ENCODE measurements around the gene LENG8. TPM values are rescaled to one million over a fixed set of nuclear protein-coding genes. Genes with fewer than 3 reads are reported as not detected.

LENG8 gene
- 100 to 1,000 TPM; 471 to 480 TPM for total RNA-seq
- total RNA-seq: 225 to 390 reads per million in 2 donors

- Mint-ChIP-seq H3K27me3 (no peaks in the 10 kb centered on the region), H3K4me3 (peak within 1 kb of the TSS; percentile 100), H3K27ac (peak within 1 kb of the TSS; percentile 100), H3K36me3 (ENCODE audit: low read depth) (peaks cover 11% of the 10 kb centered on the region), H3K4me1 (peaks cover 37% of the 10 kb centered on the region)
- ATAC-seq (peak; percentile 93), DNase-seq (peak; percentile 94 to 96 (median 96))
- H3K9me3 ChIP-seq (ENCODE audit: control insufficient read depth, low read length, poor library complexity, severe bottlenecking): no peaks in the 10 kb centered on the region
Measured at GRCh38 chr19:54448774-54449700, at the start of gene LENG8. LENG8 (plus strand) TSS chr19:54449199; CDS start chr19:54451345, 2,146 bp downstream.

- no peaks in the 10 kb centered on the region for H3K36me3 Mint-ChIP-seq (ENCODE audit: low read depth)
- no peak for ATAC-seq
- no peak overlapping the region for H3K27ac Mint-ChIP-seq
- no peak overlapping the region for H3K4me3 Mint-ChIP-seq
- peaks cover 26% of the 10 kb centered on the region for H3K27me3 Mint-ChIP-seq
- no peak for DNase-seq
- peaks cover 2% of the 10 kb centered on the region for H3K4me1 Mint-ChIP-seq
- H3K9me3 ChIP-seq (ENCODE audit: control insufficient read depth, low read length, poor library complexity, severe bottlenecking): no peaks in the 10 kb centered on the region
Measured at GRCh38 chr19:54400913-54401312, 48.1 kb upstream of the LENG8 start.

- no peak overlapping the region for H3K27ac Mint-ChIP-seq
- H3K36me3 Mint-ChIP-seq (ENCODE audit: low read depth): no peaks in the 10 kb centered on the region
- no peaks in the 10 kb centered on the region for H3K9me3 ChIP-seq (ENCODE audit: control insufficient read depth, low read length, poor library complexity, severe bottlenecking)
- ATAC-seq: no peak
- H3K4me1 Mint-ChIP-seq: peaks cover 2% of the 10 kb centered on the region
- peaks cover 21% of the 10 kb centered on the region for H3K27me3 Mint-ChIP-seq
- no peak for DNase-seq
- no peak overlapping the region for H3K4me3 Mint-ChIP-seq
Measured at GRCh38 chr19:54403054-54403453, 45.9 kb upstream of the LENG8 start.

GRCh38 chr19:54405628-54406027, 43.4 kb upstream of the LENG8 start:
- no peak overlapping the region for H3K27ac Mint-ChIP-seq
- no peaks in the 10 kb centered on the region for H3K36me3 Mint-ChIP-seq (ENCODE audit: low read depth)
- peaks cover 5% of the 10 kb centered on the region for H3K4me1 Mint-ChIP-seq
- no peak for DNase-seq
- no peak for ATAC-seq
- peaks cover 8% of the 10 kb centered on the region for H3K27me3 Mint-ChIP-seq
- no peak overlapping the region for H3K4me3 Mint-ChIP-seq
- no peaks in the 10 kb centered on the region for H3K9me3 ChIP-seq (ENCODE audit: control insufficient read depth, low read length, poor library complexity, severe bottlenecking)

- no peak for DNase-seq
- Mint-ChIP-seq H3K36me3 (ENCODE audit: low read depth) (no peaks in the 10 kb centered on the region), H3K27me3 (peaks cover 8% of the 10 kb centered on the region), H3K27ac (no peak overlapping the region), H3K4me1 (peaks cover 7% of the 10 kb centered on the region), H3K4me3 (no peak overlapping the region)
- ATAC-seq: no peak
- no peaks in the 10 kb centered on the region for H3K9me3 ChIP-seq (ENCODE audit: control insufficient read depth, low read length, poor library complexity, severe bottlenecking)
Measured at GRCh38 chr19:54407780-54408179, 41.2 kb upstream of the LENG8 start.

- H3K9me3 ChIP-seq (ENCODE audit: control insufficient read depth, low read length, poor library complexity, severe bottlenecking): no peaks in the 10 kb centered on the region
- Mint-ChIP-seq H3K4me1 (peaks cover 5% of the 10 kb centered on the region), H3K36me3 (ENCODE audit: low read depth) (no peaks in the 10 kb centered on the region), H3K27ac (no peak overlapping the region), H3K4me3 (peak overlapping the region; percentile 2), H3K27me3 (peaks cover 3% of the 10 kb centered on the region)
- ATAC-seq (no peak), DNase-seq (no peak)
Measured at GRCh38 chr19:54408456-54409026, 40.5 kb upstream of the LENG8 start.

- peaks cover 6% of the 10 kb centered on the region for H3K4me1 Mint-ChIP-seq
- no peaks in the 10 kb centered on the region for H3K9me3 ChIP-seq (ENCODE audit: control insufficient read depth, low read length, poor library complexity, severe bottlenecking)
- H3K27ac Mint-ChIP-seq: no peak overlapping the region
- peaks cover 12% of the 10 kb centered on the region for H3K27me3 Mint-ChIP-seq
- H3K4me3 Mint-ChIP-seq: no peak overlapping the region
- no peak for DNase-seq
- ATAC-seq: no peak
- H3K36me3 Mint-ChIP-seq (ENCODE audit: low read depth): peaks cover 2% of the 10 kb centered on the region
Measured at GRCh38 chr19:54411033-54411432, 38.0 kb upstream of the LENG8 start.

- Mint-ChIP-seq H3K27ac (no peak overlapping the region), H3K4me1 (peaks cover 15% of the 10 kb centered on the region), H3K4me3 (no peak overlapping the region), H3K36me3 (ENCODE audit: low read depth) (peaks cover 8% of the 10 kb centered on the region), H3K27me3 (peaks cover 24% of the 10 kb centered on the region)
- no peak for ATAC-seq
- no peak for DNase-seq
- H3K9me3 ChIP-seq (ENCODE audit: control insufficient read depth, low read length, poor library complexity, severe bottlenecking): no peaks in the 10 kb centered on the region
Measured at GRCh38 chr19:54412877-54413276, 36.1 kb upstream of the LENG8 start.

- peaks cover 13% of the 10 kb centered on the region for H3K36me3 Mint-ChIP-seq (ENCODE audit: low read depth)
- H3K9me3 ChIP-seq (ENCODE audit: control insufficient read depth, low read length, poor library complexity, severe bottlenecking): no peaks in the 10 kb centered on the region
- DNase-seq: no peak
- ATAC-seq: no peak
- H3K27me3 Mint-ChIP-seq: peaks cover 29% of the 10 kb centered on the region
- peaks cover 19% of the 10 kb centered on the region for H3K4me1 Mint-ChIP-seq
- H3K4me3 Mint-ChIP-seq: no peak overlapping the region
- H3K27ac Mint-ChIP-seq: no peak overlapping the region
Measured at GRCh38 chr19:54414156-54414555, 34.8 kb upstream of the LENG8 start.

- Mint-ChIP-seq H3K36me3 (ENCODE audit: low read depth) (peaks cover 13% of the 10 kb centered on the region), H3K4me3 (peak within 1 kb of the TSS; percentile 32), H3K27ac (no peak within 1 kb of the TSS), H3K4me1 (peaks cover 19% of the 10 kb centered on the region), H3K27me3 (peaks cover 34% of the 10 kb centered on the region)
- ATAC-seq: peak; percentile 75
- no peaks in the 10 kb centered on the region for H3K9me3 ChIP-seq (ENCODE audit: control insufficient read depth, low read length, poor library complexity, severe bottlenecking)
- DNase-seq: peak in 1 of 3 donors; percentile 29
Measured at GRCh38 chr19:54415208-54415900, 33.6 kb upstream of the LENG8 start, which contains the start of gene TTYH1. TTYH1 (plus strand) TSS chr19:54415464; CDS start chr19:54415553, 89 bp downstream.

- H3K4me1 Mint-ChIP-seq: peaks cover 20% of the 10 kb centered on the region
- peaks cover 34% of the 10 kb centered on the region for H3K27me3 Mint-ChIP-seq
- no peaks in the 10 kb centered on the region for H3K9me3 ChIP-seq (ENCODE audit: control insufficient read depth, low read length, poor library complexity, severe bottlenecking)
- peaks cover 13% of the 10 kb centered on the region for H3K36me3 Mint-ChIP-seq (ENCODE audit: low read depth)
- no peak for DNase-seq
- H3K4me3 Mint-ChIP-seq: no peak overlapping the region
- H3K27ac Mint-ChIP-seq: no peak overlapping the region
- no peak for ATAC-seq
Measured at GRCh38 chr19:54415901-54416673, 32.9 kb upstream of the LENG8 start.

GRCh38 chr19:54416695-54417491, 32.1 kb upstream of the LENG8 start:
- ATAC-seq (no peak), DNase-seq (no peak)
- Mint-ChIP-seq H3K4me3 (no peak overlapping the region), H3K27me3 (peaks cover 34% of the 10 kb centered on the region), H3K36me3 (ENCODE audit: low read depth) (peaks cover 13% of the 10 kb centered on the region), H3K4me1 (peaks cover 19% of the 10 kb centered on the region), H3K27ac (no peak overlapping the region)
- H3K9me3 ChIP-seq (ENCODE audit: control insufficient read depth, low read length, poor library complexity, severe bottlenecking): no peaks in the 10 kb centered on the region
